Ascending aorta (tissue), 2 donors: ENCODE measurements around the gene IRF9. TPM values are rescaled to one million over a fixed set of nuclear protein-coding genes. Genes with fewer than 3 reads are reported as not detected.

Source experiments
- DNase-seq, 2 donors: peaks; one replicate each; pipeline ENCODE4 v3.0.0-alpha.2; 2019; ENCODE audit warnings: low spot score in 2 of 2
- H3K27ac ChIP-seq, 2 donors: fragments of 200-600 bp; sonication (generic); one replicate each; pipeline ENCODE4 v1.5.1; 2016 to 2017; ENCODE audit warnings: mild to moderate bottlenecking in 1 of 2
- H3K27me3 ChIP-seq: fragments of 200-600 bp; sonication (generic); one replicate; pipeline ENCODE4 v1.5.1; 2017
- H3K36me3 ChIP-seq, 2 donors: fragments of 200-600 bp; sonication (generic); one replicate each; pipeline ENCODE4 v1.5.1; 2016
- H3K4me1 ChIP-seq, 2 donors: fragments of 200-600 bp; sonication (generic); one replicate each; pipeline ENCODE4 v1.5.1; 2016 to 2017; ENCODE audit warnings: mild to moderate bottlenecking in 1 of 2
- H3K4me3 ChIP-seq, 2 donors: fragments of 200-600 bp; sonication (generic); one replicate each; pipeline ENCODE4 v1.5.1; 2016 to 2017; ENCODE audit warnings: mild to moderate bottlenecking in 1 of 2
- H3K9me3 ChIP-seq, 2 donors: fragments of 200-600 bp; sonication (generic); one replicate each; pipeline ENCODE4 v1.5.1; 2016
- intact Hi-C: fragments of 100-400 bp; cut with DNase I; formaldehyde crosslinking; loops from one replicate; pipeline ENCODE4 v1.15.1; 2023
- total RNA-seq: library from RNA; depleted of rRNA; stranded (reverse); fragments of >200 nt; gene quantifications from one replicate; pipeline ENCODE4 v1.1.0, GENCODE V29; 2016
- TF ChIP-seq, protein P1 (sequence below), 3 experiments: fragments of 200-600 bp in 2 of 3; fragments of 450-650 bp in 1 of 3; sonication (generic) in 2 of 3; IDR thresholded peaks; one replicate each; pipeline ENCODE4 v1.5.1; 2016 to 2019; ENCODE audit warnings: antibody characterized with exemption in 3 of 3, mild to moderate bottlenecking in 1 of 3, moderate library complexity in 1 of 3

The IRF9 gene
- total RNA-seq, 1 donor from 2014 or later, result 24.7 TPM

- intact Hi-C loops, result loop anchor here (2.0 kb wide), 3 partner anchors 29 to 75 kb away; partner anchors contain the start of genes DCAF11, IRF9, NRL and PSME2
- TF ChIP-seq, protein P1, sequence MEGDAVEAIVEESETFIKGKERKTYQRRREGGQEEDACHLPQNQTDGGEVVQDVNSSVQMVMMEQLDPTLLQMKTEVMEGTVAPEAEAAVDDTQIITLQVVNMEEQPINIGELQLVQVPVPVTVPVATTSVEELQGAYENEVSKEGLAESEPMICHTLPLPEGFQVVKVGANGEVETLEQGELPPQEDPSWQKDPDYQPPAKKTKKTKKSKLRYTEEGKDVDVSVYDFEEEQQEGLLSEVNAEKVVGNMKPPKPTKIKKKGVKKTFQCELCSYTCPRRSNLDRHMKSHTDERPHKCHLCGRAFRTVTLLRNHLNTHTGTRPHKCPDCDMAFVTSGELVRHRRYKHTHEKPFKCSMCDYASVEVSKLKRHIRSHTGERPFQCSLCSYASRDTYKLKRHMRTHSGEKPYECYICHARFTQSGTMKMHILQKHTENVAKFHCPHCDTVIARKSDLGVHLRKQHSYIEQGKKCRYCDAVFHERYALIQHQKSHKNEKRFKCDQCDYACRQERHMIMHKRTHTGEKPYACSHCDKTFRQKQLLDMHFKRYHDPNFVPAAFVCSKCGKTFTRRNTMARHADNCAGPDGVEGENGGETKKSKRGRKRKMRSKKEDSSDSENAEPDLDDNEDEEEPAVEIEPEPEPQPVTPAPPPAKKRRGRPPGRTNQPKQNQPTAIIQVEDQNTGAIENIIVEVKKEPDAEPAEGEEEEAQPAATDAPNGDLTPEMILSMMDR (IDR thresholded peaks at IDR 0.05), result no peak
- Histone ChIP-seq H3K27me3 (no peaks in the 10 kb centered on the region), H3K9me3 (no peaks in the 10 kb centered on the region), H3K4me3 (no peak overlapping the region), H3K36me3 (peaks cover 23 to 36% of the 10 kb centered on the region in 2 donors), H3K4me1 (peaks cover 5 to 25% of the 10 kb centered on the region in 2 donors), H3K27ac (peak overlapping the region in 1 of 2 donors; percentile 17)
- DNase-seq, result no peak
These were observed 28.4 kb downstream of the IRF9 start for GRCh38 chr14:24189460-24189859.

- intact Hi-C loops, result no loop called here
These were observed 29.4 kb downstream of the IRF9 start for GRCh38 chr14:24190416-24190815.

DNA sequence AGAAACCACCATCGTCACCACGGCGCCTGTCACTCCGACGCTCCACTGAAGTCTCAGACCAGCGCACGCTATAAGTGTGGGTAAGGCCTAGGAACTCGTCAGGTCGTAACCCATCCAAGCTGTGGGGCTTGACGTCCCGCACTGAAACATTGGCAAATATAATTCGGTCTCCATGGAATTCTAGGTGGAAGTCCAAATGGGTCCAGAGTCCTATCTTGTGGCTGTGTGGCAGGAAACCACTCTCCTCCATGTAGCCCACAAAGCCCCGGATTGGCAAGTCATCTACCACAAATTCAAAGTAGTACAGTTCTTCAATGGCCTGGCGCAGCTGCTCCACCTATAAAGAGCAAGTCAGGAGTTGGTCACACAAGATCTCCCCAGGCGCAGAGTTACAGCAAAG lies 31.9 kb downstream of the IRF9 start:
- H3K27ac ChIP-seq, result no peak overlapping the region
- no peaks in the 10 kb centered on the region for H3K9me3 ChIP-seq
- H3K36me3 ChIP-seq, result peaks cover 13 to 17% of the 10 kb centered on the region in 2 donors
- no peaks in the 10 kb centered on the region for H3K27me3 ChIP-seq
- DNase-seq, result no peak
- H3K4me3 ChIP-seq, result no peak overlapping the region
- H3K4me1 ChIP-seq, result peaks cover 8 to 35% of the 10 kb centered on the region in 2 donors
- intact Hi-C loops, result no loop called here
- TF ChIP-seq, protein P1 (IDR thresholded peaks at IDR 0.05), result no peak

More at GRCh38 chr14:24190416-24190815, 29.4 kb downstream of the IRF9 start:
- TF ChIP-seq, protein P1 (IDR thresholded peaks at IDR 0.05), result no peak
- no peak for DNase-seq
- Histone ChIP-seq H3K36me3 (peaks cover 21 to 26% of the 10 kb centered on the region in 2 donors), H3K4me1 (peaks cover 8 to 28% of the 10 kb centered on the region in 2 donors), H3K27ac (no peak overlapping the region), H3K4me3 (no peak overlapping the region), H3K27me3 (no peaks in the 10 kb centered on the region), H3K9me3 (no peaks in the 10 kb centered on the region)

GRCh38 chr14:24194186-24194872 lies 33.3 kb downstream of the IRF9 start:
- DNase-seq, result no peak
- TF ChIP-seq, protein P1 (IDR thresholded peaks at IDR 0.05), result no peak
- intact Hi-C loops, result loop anchor here (2.0 kb wide), 1 partner anchor 48 kb away; the partner anchor contains the start of gene TINF2
- H3K9me3 ChIP-seq, result no peaks in the 10 kb centered on the region
- H3K36me3 ChIP-seq, result peaks cover 13 to 17% of the 10 kb centered on the region in 2 donors
- no peaks in the 10 kb centered on the region for H3K27me3 ChIP-seq
- peak overlapping the region; percentile 81 to 98 for H3K4me3 ChIP-seq
- H3K4me1 ChIP-seq, result peaks cover 8 to 29% of the 10 kb centered on the region in 2 donors
- H3K27ac ChIP-seq, result peak overlapping the region; percentile 97 to 99

- peaks cover 13 to 17% of the 10 kb centered on the region in 2 donors for H3K36me3 ChIP-seq
- peak overlapping the region; percentile 81 to 98 for H3K4me3 ChIP-seq
- peak overlapping the region; percentile 97 to 99 for H3K27ac ChIP-seq
- no peak for DNase-seq
- H3K27me3 ChIP-seq, result no peaks in the 10 kb centered on the region
- peaks cover 8 to 25% of the 10 kb centered on the region in 2 donors for H3K4me1 ChIP-seq
- H3K9me3 ChIP-seq, result no peaks in the 10 kb centered on the region
- TF ChIP-seq, protein P1 (IDR thresholded peaks at IDR 0.05), result no peak
- intact Hi-C loops, result loop anchor here (1.0 to 2.0 kb wide), 3 partner anchors 18 to 48 kb away; partner anchors contain the start of genes CHMP4A, GMPR2, NEDD8 and TINF2
These were observed 33.8 kb downstream of the IRF9 start for GRCh38 chr14:24194873-24195185.
